GM13977 (cell line): Measurements from ENCODE around the gene IVD.

Experiments used
- DNase-seq: peaks from one replicate; pipeline ENCODE4 v3.0.0; 2012; ENCODE audit warnings: low spot score
- CTCF ChIP-seq: IDR thresholded peaks from 2 replicates; pipeline ENCODE4 v1.5.1; 2012; ENCODE audit warnings: mild to moderate bottlenecking, control low read depth; ENCODE audit not compliant: insufficient read depth; ENCODE audit errors: extremely low read depth, missing control alignments
- in situ Hi-C: fragments of 300-500 bp; cut with MboI; formaldehyde crosslinking; loops from one replicate; pipeline ENCODE4 v1.12.0; 2022; ENCODE audit warnings: low sequenced_read_pairs, low pct_unique_long_range_greater_than_20kb, mixed read lengths, inconsistent platforms; ENCODE audit not compliant: unreplicated experiment

IVD gene

GRCh38 chr15:40372981-40373380, 32.6 kb upstream of the IVD start:
- DNase-seq: no peak
- TF ChIP-seq CTCF: no peak
- in situ Hi-C loops: no loop called here

DNA sequence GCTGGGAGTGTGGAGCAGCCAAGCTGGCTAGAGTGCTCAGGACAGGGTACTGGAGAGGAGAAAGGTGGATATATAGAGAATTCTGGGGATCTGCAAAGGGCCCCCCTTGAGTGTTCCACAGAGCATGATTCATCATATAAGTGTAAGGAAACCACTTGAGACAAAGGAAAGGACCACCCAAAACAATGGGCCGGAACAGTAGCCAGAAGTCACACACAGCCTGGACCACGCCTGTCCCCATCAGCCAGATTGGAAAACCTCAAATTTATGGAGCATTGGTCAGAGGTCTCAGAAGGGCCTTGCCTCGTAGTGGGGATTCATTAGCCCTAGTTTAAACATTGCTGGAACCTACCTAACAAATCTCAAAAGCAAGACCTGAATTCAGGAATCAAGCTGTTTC, 28.0 kb upstream of the IVD start:
- no peak for TF ChIP-seq CTCF
- in situ Hi-C loops: no loop called here
- no peak for DNase-seq

GRCh38 chr15:40379374-40379773, 26.2 kb upstream of the IVD start:
- no peak for DNase-seq
- in situ Hi-C loops: no loop called here

DNA sequence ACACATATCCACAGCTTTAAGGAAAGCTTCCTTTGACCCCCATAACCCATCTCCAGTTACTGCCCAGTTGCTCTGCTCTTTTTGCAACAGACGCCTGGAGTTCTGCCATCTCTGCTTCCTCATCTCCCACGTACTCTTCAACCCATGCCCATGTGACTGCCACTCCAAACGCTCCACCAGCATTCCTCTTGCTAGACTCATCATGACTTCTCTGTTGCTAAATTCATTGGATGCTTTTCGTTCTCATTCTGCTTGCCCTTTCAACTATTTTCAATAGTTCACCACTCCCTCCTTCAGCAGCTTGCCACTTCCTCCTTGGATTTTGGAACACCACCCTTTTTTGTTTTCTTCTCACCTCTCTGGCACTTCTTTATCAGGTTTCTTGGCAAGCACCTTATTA, 25.7 kb upstream of the IVD start:
- DNase-seq: no peak
- in situ Hi-C loops: no loop called here
- TF ChIP-seq CTCF: no peak

More at GRCh38 chr15:40379374-40379773, 26.2 kb upstream of the IVD start:
- TF ChIP-seq CTCF: no peak

DNA sequence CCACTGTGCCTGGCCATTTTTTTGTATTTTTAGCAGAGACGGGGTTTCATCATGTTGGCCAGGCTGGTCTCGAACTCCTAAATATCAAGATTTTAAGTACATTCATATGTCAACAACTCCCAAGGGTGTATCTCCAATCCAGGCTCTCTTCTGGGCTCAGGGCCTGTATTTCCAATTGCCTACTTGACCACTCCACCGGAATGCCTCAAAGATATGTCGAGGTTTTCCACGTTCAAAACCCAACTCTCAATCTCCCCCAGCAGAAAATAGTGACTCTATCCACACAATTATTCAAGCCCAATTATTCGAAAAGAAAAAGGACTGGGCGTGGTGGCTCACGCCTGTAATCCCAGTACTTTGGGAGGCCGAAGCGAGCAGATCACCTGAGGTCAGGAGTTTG, 25.0 kb upstream of the IVD start:
- TF ChIP-seq CTCF: no peak
- in situ Hi-C loops: no loop called here
- no peak for DNase-seq

- in situ Hi-C loops: no loop called here
- no peak for DNase-seq
- TF ChIP-seq CTCF: no peak
Measured at GRCh38 chr15:40381818-40382529, 23.6 kb upstream of the IVD start.
